Neural progenitor cell (in vitro differentiated cells): Measurements from ENCODE around the gene PRPH.

Experiments used
- EZH2 ChIP-seq: fragments of 200-600 bp; sonication (generic); IDR thresholded peaks from 2 replicates; pipeline ENCODE4 v1.6.1; 2017; ENCODE audit warnings: antibody characterized with exemption, mild to moderate bottlenecking, moderate library complexity
- TF ChIP-seq, protein P1 (sequence below): fragments of 200-600 bp; sonication (generic); IDR thresholded peaks from 2 replicates; pipeline ENCODE4 v1.5.1; 2017; ENCODE audit warnings: antibody characterized with exemption, mild to moderate bottlenecking

DNA sequence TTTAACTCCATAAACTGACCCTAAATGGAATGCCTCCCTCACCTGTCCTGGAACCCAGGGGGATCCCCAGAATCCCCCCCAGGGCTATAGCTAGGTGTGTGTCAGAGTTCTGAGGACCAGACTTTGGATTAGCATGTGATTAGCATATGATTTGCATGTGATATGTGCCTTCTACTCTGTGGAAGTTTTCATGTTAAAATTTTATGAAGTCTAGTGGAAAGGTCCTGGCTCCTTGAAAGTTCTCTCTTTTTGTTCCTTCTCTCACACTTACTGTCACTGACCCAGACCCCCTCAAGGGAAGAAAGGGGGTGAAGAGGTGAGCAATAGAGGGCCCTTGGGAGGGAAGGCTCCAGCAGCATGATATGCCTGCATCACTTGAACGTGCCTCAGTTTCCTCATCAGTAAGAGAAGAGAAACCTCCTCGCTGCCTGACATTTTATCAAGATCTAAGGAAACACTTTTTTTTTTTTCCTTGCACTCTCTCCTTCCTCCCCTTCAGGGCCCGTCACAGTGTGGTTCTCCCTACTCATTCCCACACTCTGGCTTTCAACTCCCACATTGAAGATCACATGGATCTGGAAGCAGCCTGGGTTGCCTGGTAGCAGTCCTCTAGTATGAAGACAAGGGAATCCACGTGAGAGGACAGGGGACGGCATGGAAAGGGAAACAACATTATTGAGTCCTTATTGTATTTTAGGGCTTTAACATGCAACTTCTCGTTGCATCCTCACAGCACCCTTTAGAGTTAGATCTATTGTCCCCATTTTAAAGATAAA is 45.3 kb downstream of the PRPH start:
- TF ChIP-seq, protein P1, sequence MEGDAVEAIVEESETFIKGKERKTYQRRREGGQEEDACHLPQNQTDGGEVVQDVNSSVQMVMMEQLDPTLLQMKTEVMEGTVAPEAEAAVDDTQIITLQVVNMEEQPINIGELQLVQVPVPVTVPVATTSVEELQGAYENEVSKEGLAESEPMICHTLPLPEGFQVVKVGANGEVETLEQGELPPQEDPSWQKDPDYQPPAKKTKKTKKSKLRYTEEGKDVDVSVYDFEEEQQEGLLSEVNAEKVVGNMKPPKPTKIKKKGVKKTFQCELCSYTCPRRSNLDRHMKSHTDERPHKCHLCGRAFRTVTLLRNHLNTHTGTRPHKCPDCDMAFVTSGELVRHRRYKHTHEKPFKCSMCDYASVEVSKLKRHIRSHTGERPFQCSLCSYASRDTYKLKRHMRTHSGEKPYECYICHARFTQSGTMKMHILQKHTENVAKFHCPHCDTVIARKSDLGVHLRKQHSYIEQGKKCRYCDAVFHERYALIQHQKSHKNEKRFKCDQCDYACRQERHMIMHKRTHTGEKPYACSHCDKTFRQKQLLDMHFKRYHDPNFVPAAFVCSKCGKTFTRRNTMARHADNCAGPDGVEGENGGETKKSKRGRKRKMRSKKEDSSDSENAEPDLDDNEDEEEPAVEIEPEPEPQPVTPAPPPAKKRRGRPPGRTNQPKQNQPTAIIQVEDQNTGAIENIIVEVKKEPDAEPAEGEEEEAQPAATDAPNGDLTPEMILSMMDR, result no peak
- TF ChIP-seq EZH2, result no peak
